Measurements from ENCODE around the gene SGCE.

SGCE gene

DNA sequence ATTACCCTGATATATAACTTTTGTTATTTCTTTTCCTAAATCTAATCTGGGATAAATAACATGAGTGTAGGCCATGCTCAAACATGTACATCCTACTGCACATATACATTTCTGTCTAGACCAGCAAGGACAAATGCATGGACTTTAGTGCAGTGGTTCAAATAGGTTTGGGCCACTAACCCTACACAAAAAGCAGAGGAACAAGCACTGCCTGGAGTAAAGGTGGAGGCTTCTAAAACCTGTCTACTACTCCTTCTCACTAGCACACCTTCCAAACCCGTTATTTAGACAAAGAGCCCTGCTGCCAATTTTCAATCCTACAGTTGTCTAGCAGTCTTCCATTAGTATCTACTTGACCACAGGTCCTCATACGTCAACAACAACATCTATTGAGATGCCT, 34.8 kb downstream of the SGCE start:
- H3K18ac ChIP-seq (ENCODE audit: low read depth in 1 of 2, low read length in 2 of 2), result no peak overlapping the region
- H4K91ac ChIP-seq (ENCODE audit: low read length), result no peak overlapping the region
- DNase-seq, result no peak
- H2BK15ac ChIP-seq (ENCODE audit: low read depth, poor library complexity, severe bottlenecking), result no peak overlapping the region
- peak overlapping the region in 1 of 2 experiments; percentile 46 for H3K4me3 ChIP-seq (ENCODE audit: insufficient read depth in 1 of 2, low read depth in 1 of 2, low read length in 2 of 2)
- no peak overlapping the region for H2AFZ ChIP-seq (ENCODE audit: low read depth, low read length)
- no peaks in the 10 kb centered on the region for H3K27me3 ChIP-seq (ENCODE audit: control insufficient read depth in 1 of 2, insufficient read depth in 1 of 2, low read length in 2 of 2)
- H3K36me3 ChIP-seq (ENCODE audit: control insufficient read depth in 1 of 2, insufficient read depth in 2 of 2, low read depth in 1 of 2, low read length in 2 of 2), result peaks cover 3 to 34% of the 10 kb centered on the region in 2 experiments
- H3K4ac ChIP-seq (ENCODE audit: low read depth in 1 of 2, low read length in 2 of 2), result no peak overlapping the region
- H3K27ac ChIP-seq (ENCODE audit: low read length, poor library complexity, severe bottlenecking), result peak overlapping the region; percentile 59
- H2AK5ac ChIP-seq (ENCODE audit: low read length, severe bottlenecking), result no peak overlapping the region
- H2BK120ac ChIP-seq (ENCODE audit: low read depth, low read length), result no peak overlapping the region
- H3K4me2 ChIP-seq (ENCODE audit: low read length, poor library complexity, severe bottlenecking), result no peak overlapping the region
- H3K23ac ChIP-seq (ENCODE audit: low read length in 2 of 2), result no peak overlapping the region
- 86% methylated on average over 1 of the region's 2 CpGs for WGBS
- H3K79me1 ChIP-seq (replicated peaks; ENCODE audit: low read length, poor library complexity, severe bottlenecking), result peaks cover 8% of the 10 kb centered on the region
- H3K9ac ChIP-seq (ENCODE audit: low read length), result no peak overlapping the region
- H4K8ac ChIP-seq (ENCODE audit: low read length), result no peak overlapping the region
- H3K14ac ChIP-seq (ENCODE audit: low read length in 2 of 2), result no peak overlapping the region
- no peak overlapping the region for H2BK5ac ChIP-seq (ENCODE audit: low read depth, low read length, poor library complexity, severe bottlenecking)
- H3K9me3 ChIP-seq (ENCODE audit: control insufficient read depth, low read length), result no peaks in the 10 kb centered on the region
- no peak overlapping the region for H2BK12ac ChIP-seq (ENCODE audit: low read length in 2 of 2)
- peaks cover 2% of the 10 kb centered on the region for H3K4me1 ChIP-seq (ENCODE audit: control insufficient read depth, insufficient read depth, low read depth, low read length)

GRCh38 chr7:94620703-94621118, 35.2 kb downstream of the SGCE start:
- Histone ChIP-seq H2BK12ac (ENCODE audit: low read length in 2 of 2) (no peak overlapping the region), H3K36me3 (ENCODE audit: control insufficient read depth in 1 of 2, insufficient read depth in 2 of 2, low read depth in 1 of 2, low read length in 2 of 2) (peaks cover 4 to 36% of the 10 kb centered on the region in 2 experiments), H3K4me3 (ENCODE audit: insufficient read depth in 1 of 2, low read depth in 1 of 2, low read length in 2 of 2) (peak overlapping the region in 1 of 2 experiments; percentile 46), H2AFZ (ENCODE audit: low read depth, low read length) (no peak overlapping the region), H2AK5ac (ENCODE audit: low read length, severe bottlenecking) (no peak overlapping the region), H3K27ac (ENCODE audit: low read length, poor library complexity, severe bottlenecking) (peak overlapping the region; percentile 59), H3K9me3 (ENCODE audit: control insufficient read depth, low read length) (no peaks in the 10 kb centered on the region), H2BK120ac (ENCODE audit: low read depth, low read length) (no peak overlapping the region), H2BK5ac (ENCODE audit: low read depth, low read length, poor library complexity, severe bottlenecking) (no peak overlapping the region), H3K9ac (ENCODE audit: low read length) (no peak overlapping the region), H2BK15ac (ENCODE audit: low read depth, poor library complexity, severe bottlenecking) (no peak overlapping the region), H3K18ac (ENCODE audit: low read depth in 1 of 2, low read length in 2 of 2) (no peak overlapping the region), H3K4me1 (ENCODE audit: control insufficient read depth, insufficient read depth, low read depth, low read length) (peaks cover 2% of the 10 kb centered on the region), H3K27me3 (ENCODE audit: control insufficient read depth in 1 of 2, insufficient read depth in 1 of 2, low read length in 2 of 2) (no peaks in the 10 kb centered on the region), H4K8ac (ENCODE audit: low read length) (no peak overlapping the region), H3K14ac (ENCODE audit: low read length in 2 of 2) (no peak overlapping the region), H3K79me1 (replicated peaks; ENCODE audit: low read length, poor library complexity, severe bottlenecking) (peaks cover 11% of the 10 kb centered on the region), H4K91ac (ENCODE audit: low read length) (no peak overlapping the region), H3K23ac (ENCODE audit: low read length in 2 of 2) (no peak overlapping the region), H3K4ac (ENCODE audit: low read depth in 1 of 2, low read length in 2 of 2) (no peak overlapping the region), H3K4me2 (ENCODE audit: low read length, poor library complexity, severe bottlenecking) (no peak overlapping the region)
- DNase-seq, result peak; percentile 96
- 13% methylated on average over 1 of the region's 2 CpGs for WGBS

DNA sequence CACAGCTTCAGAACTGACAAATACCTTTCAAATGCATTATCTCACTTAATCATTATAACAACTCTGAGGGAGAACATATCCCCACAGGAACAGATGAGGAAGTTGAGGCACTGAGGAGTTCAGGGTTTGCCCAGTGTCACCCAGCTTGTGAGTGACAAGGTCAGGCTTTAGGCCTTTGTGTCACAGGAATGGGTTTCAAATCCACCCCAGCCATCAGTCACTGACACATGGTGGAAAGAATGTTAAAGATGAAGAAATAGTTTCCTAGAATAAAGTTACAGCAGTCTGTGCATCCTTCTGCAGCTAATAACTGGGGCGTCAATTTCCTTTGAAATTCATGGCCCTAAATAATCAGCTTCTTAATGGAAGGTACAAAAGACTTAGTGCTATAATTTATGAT, 37.8 kb downstream of the SGCE start:
- no peak overlapping the region for H3K4me3 ChIP-seq (ENCODE audit: insufficient read depth in 1 of 2, low read depth in 1 of 2, low read length in 2 of 2)
- H2BK5ac ChIP-seq (ENCODE audit: low read depth, low read length, poor library complexity, severe bottlenecking), result no peak overlapping the region
- peaks cover 6 to 39% of the 10 kb centered on the region in 2 experiments for H3K36me3 ChIP-seq (ENCODE audit: control insufficient read depth in 1 of 2, insufficient read depth in 2 of 2, low read depth in 1 of 2, low read length in 2 of 2)
- no peaks in the 10 kb centered on the region for H3K27me3 ChIP-seq (ENCODE audit: control insufficient read depth in 1 of 2, insufficient read depth in 1 of 2, low read length in 2 of 2)
- H3K14ac ChIP-seq (ENCODE audit: low read length in 2 of 2), result no peak overlapping the region
- H4K91ac ChIP-seq (ENCODE audit: low read length), result no peak overlapping the region
- no peak overlapping the region for H3K4ac ChIP-seq (ENCODE audit: low read depth in 1 of 2, low read length in 2 of 2)
- no peak overlapping the region for H3K27ac ChIP-seq (ENCODE audit: low read length, poor library complexity, severe bottlenecking)
- H3K9ac ChIP-seq (ENCODE audit: low read length), result no peak overlapping the region
- no peak overlapping the region for H2AK5ac ChIP-seq (ENCODE audit: low read length, severe bottlenecking)
- peaks cover 2% of the 10 kb centered on the region for H3K4me1 ChIP-seq (ENCODE audit: control insufficient read depth, insufficient read depth, low read depth, low read length)
- no peak overlapping the region for H2AFZ ChIP-seq (ENCODE audit: low read depth, low read length)
- H3K9me3 ChIP-seq (ENCODE audit: control insufficient read depth, low read length), result no peaks in the 10 kb centered on the region
- WGBS, result no CpG with 5 or more reads among the region's 1 CpG
- H2BK120ac ChIP-seq (ENCODE audit: low read depth, low read length), result no peak overlapping the region
- peaks cover 16% of the 10 kb centered on the region for H3K79me1 ChIP-seq (replicated peaks; ENCODE audit: low read length, poor library complexity, severe bottlenecking)
- no peak overlapping the region for H3K23ac ChIP-seq (ENCODE audit: low read length in 2 of 2)
- no peak overlapping the region for H3K18ac ChIP-seq (ENCODE audit: low read depth in 1 of 2, low read length in 2 of 2)
- DNase-seq, result no peak
- no peak overlapping the region for H2BK15ac ChIP-seq (ENCODE audit: low read depth, poor library complexity, severe bottlenecking)
- H4K8ac ChIP-seq (ENCODE audit: low read length), result no peak overlapping the region
- H2BK12ac ChIP-seq (ENCODE audit: low read length in 2 of 2), result no peak overlapping the region
- no peak overlapping the region for H3K4me2 ChIP-seq (ENCODE audit: low read length, poor library complexity, severe bottlenecking)

DNA sequence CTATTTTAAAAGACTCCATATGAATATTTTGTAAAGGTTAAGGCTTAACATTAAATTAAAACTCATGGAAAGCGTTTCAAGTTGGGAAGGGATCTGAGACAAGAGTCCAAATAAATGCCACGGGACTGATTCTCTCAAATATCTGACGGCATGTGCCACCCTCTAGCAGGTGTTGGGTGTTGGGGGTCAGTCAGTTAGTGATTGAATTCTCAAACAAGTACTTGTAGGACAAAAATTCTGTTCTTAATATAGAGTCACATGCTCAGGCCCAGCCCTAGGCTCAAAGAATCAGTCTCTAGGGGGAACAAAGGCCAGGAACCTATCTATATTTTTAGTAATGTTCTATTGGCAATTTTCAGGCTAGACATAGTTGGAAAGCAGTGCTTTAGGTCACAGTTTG, 39.1 kb downstream of the SGCE start:
- H3K4me3 ChIP-seq (ENCODE audit: insufficient read depth in 1 of 2, low read depth in 1 of 2, low read length in 2 of 2), result no peak overlapping the region
- no peak overlapping the region for H3K27ac ChIP-seq (ENCODE audit: low read length, poor library complexity, severe bottlenecking)
- H3K79me1 ChIP-seq (replicated peaks; ENCODE audit: low read length, poor library complexity, severe bottlenecking), result peaks cover 19% of the 10 kb centered on the region
- peaks cover 2% of the 10 kb centered on the region for H3K4me1 ChIP-seq (ENCODE audit: control insufficient read depth, insufficient read depth, low read depth, low read length)
- H2BK12ac ChIP-seq (ENCODE audit: low read length in 2 of 2), result no peak overlapping the region
- H4K91ac ChIP-seq (ENCODE audit: low read length), result no peak overlapping the region
- no peak overlapping the region for H3K18ac ChIP-seq (ENCODE audit: low read depth in 1 of 2, low read length in 2 of 2)
- no peak overlapping the region for H3K14ac ChIP-seq (ENCODE audit: low read length in 2 of 2)
- H3K27me3 ChIP-seq (ENCODE audit: control insufficient read depth in 1 of 2, insufficient read depth in 1 of 2, low read length in 2 of 2), result no peaks in the 10 kb centered on the region
- peaks cover 6 to 42% of the 10 kb centered on the region in 2 experiments for H3K36me3 ChIP-seq (ENCODE audit: control insufficient read depth in 1 of 2, insufficient read depth in 2 of 2, low read depth in 1 of 2, low read length in 2 of 2)
- no peak overlapping the region for H4K8ac ChIP-seq (ENCODE audit: low read length)
- H2AK5ac ChIP-seq (ENCODE audit: low read length, severe bottlenecking), result no peak overlapping the region
- no peak overlapping the region for H3K9ac ChIP-seq (ENCODE audit: low read length)
- H2AFZ ChIP-seq (ENCODE audit: low read depth, low read length), result no peak overlapping the region
- H3K4ac ChIP-seq (ENCODE audit: low read depth in 1 of 2, low read length in 2 of 2), result no peak overlapping the region
- no peak for DNase-seq
- H2BK120ac ChIP-seq (ENCODE audit: low read depth, low read length), result no peak overlapping the region
- 99% methylated on average over 3 of the region's 3 CpGs for WGBS
- H3K9me3 ChIP-seq (ENCODE audit: control insufficient read depth, low read length), result no peaks in the 10 kb centered on the region
- H2BK15ac ChIP-seq (ENCODE audit: low read depth, poor library complexity, severe bottlenecking), result no peak overlapping the region
- no peak overlapping the region for H2BK5ac ChIP-seq (ENCODE audit: low read depth, low read length, poor library complexity, severe bottlenecking)
- H3K23ac ChIP-seq (ENCODE audit: low read length in 2 of 2), result no peak overlapping the region
- no peak overlapping the region for H3K4me2 ChIP-seq (ENCODE audit: low read length, poor library complexity, severe bottlenecking)

Measured in mesenchymal stem cell (in vitro differentiated cells and primary cell).